Measurements from ENCODE around the gene CNTN4.

DNA sequence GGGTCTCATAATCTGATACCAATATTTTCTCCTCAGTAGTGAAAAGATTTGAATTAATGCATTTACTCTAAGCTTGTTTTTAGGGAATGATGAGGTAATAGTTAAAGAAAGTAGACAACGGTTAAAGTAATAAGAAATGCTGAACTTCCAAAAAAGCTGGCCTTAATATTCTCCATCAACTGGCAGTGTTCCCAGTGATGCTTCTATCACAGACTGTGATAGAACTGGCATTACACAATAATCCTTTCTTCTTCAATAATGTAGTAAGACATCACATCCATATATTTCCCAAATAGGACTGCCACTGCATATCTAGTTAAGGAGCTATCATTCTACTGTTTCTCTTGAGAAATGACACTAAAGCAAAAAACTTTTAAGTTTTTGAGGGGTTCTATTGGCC, 822.8 kb downstream of the CNTN4 start:
- TF ChIP-seq POLR2A (IDR thresholded peaks at IDR 0.05) (no peak), POLR2AphosphoS5 (IDR thresholded peaks at IDR 0.05) (no peak)
- TF ChIP-seq, protein P1, sequence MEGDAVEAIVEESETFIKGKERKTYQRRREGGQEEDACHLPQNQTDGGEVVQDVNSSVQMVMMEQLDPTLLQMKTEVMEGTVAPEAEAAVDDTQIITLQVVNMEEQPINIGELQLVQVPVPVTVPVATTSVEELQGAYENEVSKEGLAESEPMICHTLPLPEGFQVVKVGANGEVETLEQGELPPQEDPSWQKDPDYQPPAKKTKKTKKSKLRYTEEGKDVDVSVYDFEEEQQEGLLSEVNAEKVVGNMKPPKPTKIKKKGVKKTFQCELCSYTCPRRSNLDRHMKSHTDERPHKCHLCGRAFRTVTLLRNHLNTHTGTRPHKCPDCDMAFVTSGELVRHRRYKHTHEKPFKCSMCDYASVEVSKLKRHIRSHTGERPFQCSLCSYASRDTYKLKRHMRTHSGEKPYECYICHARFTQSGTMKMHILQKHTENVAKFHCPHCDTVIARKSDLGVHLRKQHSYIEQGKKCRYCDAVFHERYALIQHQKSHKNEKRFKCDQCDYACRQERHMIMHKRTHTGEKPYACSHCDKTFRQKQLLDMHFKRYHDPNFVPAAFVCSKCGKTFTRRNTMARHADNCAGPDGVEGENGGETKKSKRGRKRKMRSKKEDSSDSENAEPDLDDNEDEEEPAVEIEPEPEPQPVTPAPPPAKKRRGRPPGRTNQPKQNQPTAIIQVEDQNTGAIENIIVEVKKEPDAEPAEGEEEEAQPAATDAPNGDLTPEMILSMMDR (IDR thresholded peaks at IDR 0.05) = no peak

Measured in gastroesophageal sphincter (tissue), 3 donors.